ENCODE data around the gene RB1.
"Not testable (repeated sequence)": the region's sequence is repeated elsewhere in the genome, so short reads cannot be mapped to it uniquely, and the experiment has no call there.

RB1 gene

GRCh38 chr13:48411841-48412531, 108.4 kb downstream of the RB1 start:
- no peak for TF ChIP-seq CTCF (IDR thresholded peaks at IDR 0.05; ENCODE audit: low read length, missing control alignments)
- peak overlapping the region; percentile 64 for H3K4me3 ChIP-seq (replicated peaks; ENCODE audit: low read depth, low read length)
- DNase-seq (ENCODE audit: low read depth): no peak

GRCh38 chr13:48412881-48413351, 109.4 kb downstream of the RB1 start, which contains the start of gene LPAR6:
Gene LPAR6, minus strand, starts transcription at chr13:48413113. Its CDS starts 690 bp downstream, at chr13:48412423.
- peak; percentile 88 for DNase-seq (ENCODE audit: low read depth)
- no peak for TF ChIP-seq CTCF (IDR thresholded peaks at IDR 0.05; ENCODE audit: low read length, missing control alignments)
- peak within 1 kb of the TSS; percentile 64 for H3K4me3 ChIP-seq (replicated peaks; ENCODE audit: low read depth, low read length)

- TF ChIP-seq CTCF (IDR thresholded peaks at IDR 0.05; ENCODE audit: low read length, missing control alignments): no peak
Observed at GRCh38 chr13:48414501-48414900, 111.0 kb downstream of the RB1 start.

GRCh38 chr13:48415516-48415915, 112.0 kb downstream of the RB1 start:
- no peak for TF ChIP-seq CTCF (IDR thresholded peaks at IDR 0.05; ENCODE audit: low read length, missing control alignments)
- DNase-seq (ENCODE audit: low read depth): no peak
- no peak overlapping the region for H3K4me3 ChIP-seq (replicated peaks; ENCODE audit: low read depth, low read length)

More at GRCh38 chr13:48414501-48414900, 111.0 kb downstream of the RB1 start:
- H3K4me3 ChIP-seq (replicated peaks; ENCODE audit: low read depth, low read length): no peak overlapping the region
- no peak for DNase-seq (ENCODE audit: low read depth)

- not testable (repeated sequence) for H3K4me3 ChIP-seq (replicated peaks; ENCODE audit: low read depth, low read length); DNase-seq (ENCODE audit: low read depth)
Observed at GRCh38 chr13:48422003-48422402, 118.5 kb downstream of the RB1 start.

- DNase-seq (ENCODE audit: low read depth): no peak
- H3K4me3 ChIP-seq (replicated peaks; ENCODE audit: low read depth, low read length): no peak overlapping the region
- TF ChIP-seq CTCF (IDR thresholded peaks at IDR 0.05; ENCODE audit: low read length, missing control alignments): no peak
Observed at GRCh38 chr13:48424212-48424611, 120.7 kb downstream of the RB1 start.

- no peak for DNase-seq (ENCODE audit: low read depth)
Observed at GRCh38 chr13:48426052-48426451, 122.5 kb downstream of the RB1 start.

GRCh38 chr13:48426755-48427298, 123.3 kb downstream of the RB1 start:
- H3K4me3 ChIP-seq (replicated peaks; ENCODE audit: low read depth, low read length); DNase-seq (ENCODE audit: low read depth): not testable (repeated sequence)

More at GRCh38 chr13:48426052-48426451, 122.5 kb downstream of the RB1 start:
- H3K4me3 ChIP-seq (replicated peaks; ENCODE audit: low read depth, low read length): no peak overlapping the region
- no peak for TF ChIP-seq CTCF (IDR thresholded peaks at IDR 0.05; ENCODE audit: low read length, missing control alignments)

Data from fibroblast of pulmonary artery (primary cell).